GM21526 (cell line): ENCODE data around the gene FHIT.

Source experiments
- ATAC-seq: cut with Tn5 transposase; IDR thresholded peaks from one replicate; pipeline ENCODE4 v1.9.1; 2021; ENCODE audit warnings: moderate library complexity; ENCODE audit not compliant: unreplicated experiment, low FRiP score

FHIT gene

DNA sequence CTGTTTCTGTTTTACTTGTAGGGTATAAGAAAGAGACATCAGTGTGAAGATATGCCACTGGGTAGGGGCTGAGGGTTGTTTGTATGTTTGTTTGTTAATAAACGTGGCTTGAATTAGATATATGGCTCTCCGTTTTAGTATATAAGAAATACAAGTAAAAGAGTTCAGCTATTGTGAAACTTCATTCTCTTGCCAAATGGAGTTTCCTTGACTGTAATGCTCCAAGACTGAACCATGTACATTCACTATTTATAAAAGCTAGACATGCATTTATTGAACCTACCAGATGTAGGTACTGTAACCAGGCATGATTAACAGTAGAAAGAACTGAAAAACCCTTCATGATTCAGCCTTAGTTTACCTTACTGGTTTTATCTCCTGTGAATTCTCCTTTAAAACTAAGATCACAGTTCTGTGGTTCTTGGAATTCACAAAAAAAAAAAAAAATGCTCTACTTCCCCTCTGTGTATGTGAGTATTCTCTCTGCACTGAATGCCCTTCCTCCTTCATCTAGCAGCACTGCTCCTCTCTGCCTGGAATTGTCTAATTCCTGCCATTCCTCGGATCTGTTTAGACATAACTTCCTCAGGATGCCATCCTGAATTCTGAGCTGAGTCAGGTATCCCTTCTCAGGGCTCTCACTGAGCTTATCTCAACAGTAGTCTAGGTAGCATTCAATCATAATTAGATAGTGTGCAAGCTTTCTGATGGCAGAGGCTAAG, 504.4 kb downstream of the FHIT start:
- ATAC-seq, result no peak

DNA sequence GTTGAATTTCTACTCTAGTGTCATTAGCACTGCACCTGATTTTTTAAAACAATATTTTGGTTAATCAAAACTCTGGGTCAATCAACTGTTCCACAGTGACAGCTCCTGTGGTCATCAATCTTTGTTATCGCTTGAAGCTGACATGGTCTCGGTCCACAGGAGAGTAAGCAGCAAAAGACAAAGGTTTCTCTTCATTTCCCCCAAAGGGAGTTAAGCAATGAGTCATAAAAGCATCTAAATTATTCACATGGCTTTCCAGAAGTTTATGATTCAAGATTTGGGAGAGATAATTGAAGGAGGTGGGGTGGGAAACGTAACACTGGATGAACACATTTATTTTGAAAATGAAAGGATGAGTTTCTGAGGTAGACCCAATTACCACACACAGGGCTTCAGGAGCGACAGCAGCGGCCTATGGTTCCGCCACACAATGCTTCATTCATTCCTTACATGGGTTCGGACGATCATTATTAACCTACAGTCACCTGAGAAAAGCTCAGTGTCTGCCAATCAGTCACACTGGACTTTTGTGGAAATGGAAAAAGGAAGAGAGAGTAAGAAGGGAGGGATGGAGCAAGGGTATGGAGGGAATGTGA, 505.1 kb downstream of the FHIT start:
- no peak for ATAC-seq

DNA sequence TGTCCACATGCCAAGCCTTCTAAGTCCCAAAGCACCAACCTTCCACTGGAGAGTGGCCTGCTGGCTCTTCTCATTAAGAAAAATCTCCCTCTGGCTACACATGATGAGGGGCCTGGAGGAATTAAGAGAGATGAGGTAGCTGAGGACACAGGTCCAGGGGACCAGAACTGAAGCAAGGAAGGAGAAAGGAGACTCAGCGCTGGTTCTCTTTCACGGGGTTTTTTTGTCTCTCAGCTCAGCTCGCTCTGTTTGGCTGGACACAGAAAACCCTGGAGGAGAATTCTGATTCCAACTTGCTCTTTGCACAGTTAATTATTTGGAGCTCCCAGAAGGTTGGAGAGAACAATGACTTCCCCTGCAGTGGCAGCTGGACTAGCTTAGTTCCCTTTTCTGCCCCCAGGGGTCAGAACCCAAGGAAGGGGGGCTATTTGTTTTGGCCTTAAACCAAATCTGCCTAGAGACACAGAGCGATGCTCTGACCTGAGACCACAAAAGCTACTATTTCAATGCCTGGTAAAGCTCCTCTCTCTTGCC, 507.6 kb downstream of the FHIT start:
- ATAC-seq, result no peak

DNA sequence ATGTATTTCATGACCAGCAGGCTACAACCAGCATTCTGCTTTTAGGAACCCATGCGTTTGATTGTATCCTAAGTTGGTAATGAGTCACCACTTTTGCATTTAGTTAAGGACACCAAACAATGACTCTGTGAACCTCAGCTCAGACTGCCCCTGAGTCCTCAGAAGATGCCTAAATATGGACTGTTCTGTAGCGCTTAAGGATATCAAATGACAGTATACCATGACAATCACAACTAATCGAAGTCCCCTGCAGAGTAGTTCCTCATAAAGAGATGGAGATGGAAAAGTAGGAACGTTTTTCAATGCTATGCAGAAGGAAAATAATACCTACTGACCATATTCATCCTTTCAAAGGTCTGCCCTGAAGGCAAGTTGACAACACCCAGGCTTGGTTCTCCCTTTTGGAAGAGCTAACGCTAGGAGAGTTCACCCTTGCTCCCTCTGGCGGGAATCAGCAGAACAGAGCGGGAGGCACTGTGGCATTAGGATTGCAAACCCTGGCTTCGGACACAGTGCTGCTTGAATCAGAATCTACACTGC, 508.6 kb downstream of the FHIT start:
- no peak for ATAC-seq

DNA sequence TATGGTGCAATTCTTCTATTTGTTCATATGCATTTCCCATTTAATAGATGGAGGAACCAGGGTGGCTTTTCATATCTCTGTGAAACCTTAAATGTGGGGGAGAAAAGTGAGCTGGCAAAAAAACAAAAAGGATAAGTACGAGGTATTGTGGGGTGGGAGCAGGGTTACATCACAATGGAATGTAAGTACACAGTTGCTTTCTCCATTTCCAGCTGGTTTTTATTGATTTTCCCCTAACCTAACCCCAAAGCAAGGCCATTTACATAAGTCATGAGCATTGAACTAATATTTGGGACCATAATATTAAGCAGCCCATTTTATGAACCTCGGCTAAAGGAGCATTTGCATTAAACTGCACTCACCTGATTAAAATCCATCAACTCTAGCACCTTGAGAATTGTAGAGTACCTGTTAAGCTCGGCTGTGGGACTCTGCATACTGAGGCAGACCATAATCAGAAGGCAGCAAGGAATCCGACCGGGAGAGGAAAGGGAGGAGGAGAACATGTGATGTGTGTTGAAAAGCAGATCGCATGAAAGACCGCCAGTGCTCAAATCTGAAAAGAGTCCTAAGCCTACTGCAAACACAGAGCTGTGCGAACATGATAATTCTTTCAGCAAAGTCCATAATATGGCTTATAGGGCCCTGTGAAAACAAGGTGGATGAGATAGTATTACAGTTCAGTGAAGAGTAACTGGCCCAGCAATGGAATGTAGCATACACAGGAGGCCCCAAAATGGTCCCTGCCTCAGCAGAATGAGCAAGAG, 513.4 kb downstream of the FHIT start:
- ATAC-seq, result no peak

DNA sequence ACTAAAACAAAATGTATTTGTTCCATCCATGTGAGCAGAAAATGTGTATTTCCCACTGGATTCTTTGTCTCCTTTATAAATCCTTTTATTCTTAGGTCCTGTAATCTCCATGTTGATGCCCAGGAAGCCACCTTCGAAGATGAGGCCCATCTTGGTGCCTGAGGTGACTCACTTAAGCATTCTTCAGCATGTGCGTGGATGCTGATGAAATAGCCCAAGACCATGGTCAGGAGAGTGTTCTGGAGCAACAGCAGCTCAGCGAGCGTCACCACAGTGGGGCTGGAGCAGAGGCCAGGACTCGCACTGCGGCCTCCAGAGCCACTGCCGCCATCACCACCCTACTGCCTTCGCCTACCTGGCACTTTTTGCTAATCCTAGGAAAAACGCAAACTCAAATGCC, 520.9 kb downstream of the FHIT start:
- no peak for ATAC-seq

DNA sequence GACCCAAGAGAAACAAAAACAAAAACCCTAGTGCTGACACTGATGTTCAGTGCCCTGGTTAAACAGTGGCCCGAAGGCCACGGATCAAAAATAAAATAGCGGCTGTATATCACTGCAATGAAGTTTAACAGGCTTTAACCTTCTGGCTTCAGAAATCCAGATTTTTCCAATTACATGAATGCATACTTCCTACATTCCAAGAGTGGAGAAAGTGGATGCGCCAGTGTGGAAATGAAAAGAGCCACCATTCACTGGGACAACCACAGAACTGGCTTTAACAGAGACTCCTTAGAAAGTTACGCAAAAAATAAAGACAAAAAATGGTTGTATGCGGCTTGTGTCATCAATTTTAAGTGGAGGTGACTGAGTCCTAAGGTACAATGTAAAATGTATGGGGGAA, 522.2 kb downstream of the FHIT start:
- no peak for ATAC-seq

DNA sequence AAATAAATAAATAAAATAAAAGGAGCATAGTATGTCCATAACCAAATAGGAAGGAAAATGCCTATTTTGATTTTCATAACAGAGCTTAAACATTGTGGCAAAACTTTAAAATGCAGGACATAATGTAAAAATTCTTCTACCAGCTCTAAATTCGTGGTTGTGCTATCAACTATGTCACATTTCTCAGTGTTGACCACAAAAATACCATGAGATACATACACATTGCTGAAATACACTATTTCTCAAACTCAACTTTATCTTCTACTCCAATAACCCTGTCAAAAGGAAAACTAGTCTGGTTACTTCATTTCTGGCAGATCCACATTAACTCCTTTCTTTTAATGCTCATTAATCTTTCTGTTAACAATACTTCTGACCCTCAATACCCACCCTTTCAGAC, 523.2 kb downstream of the FHIT start:
- ATAC-seq, result no peak

DNA sequence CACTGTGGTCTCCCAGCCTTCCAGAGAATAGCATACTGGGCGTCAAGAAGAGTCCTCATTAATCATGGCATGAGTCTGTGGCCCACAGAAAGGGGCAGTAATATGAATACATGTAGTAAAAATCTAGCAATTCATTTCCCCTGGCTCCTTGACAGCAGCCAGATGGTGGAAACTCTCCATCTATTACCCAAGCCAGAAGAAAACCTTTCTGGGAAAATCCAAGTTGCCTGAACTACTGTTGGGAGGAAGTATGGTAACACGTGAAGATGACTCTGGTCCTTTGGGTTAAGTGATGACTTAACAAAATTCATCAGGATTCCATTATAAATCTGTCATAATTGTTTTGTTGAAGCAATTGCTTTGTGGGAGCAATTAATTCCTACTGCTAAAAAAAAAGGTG, 530.5 kb downstream of the FHIT start:
- ATAC-seq, result no peak

DNA sequence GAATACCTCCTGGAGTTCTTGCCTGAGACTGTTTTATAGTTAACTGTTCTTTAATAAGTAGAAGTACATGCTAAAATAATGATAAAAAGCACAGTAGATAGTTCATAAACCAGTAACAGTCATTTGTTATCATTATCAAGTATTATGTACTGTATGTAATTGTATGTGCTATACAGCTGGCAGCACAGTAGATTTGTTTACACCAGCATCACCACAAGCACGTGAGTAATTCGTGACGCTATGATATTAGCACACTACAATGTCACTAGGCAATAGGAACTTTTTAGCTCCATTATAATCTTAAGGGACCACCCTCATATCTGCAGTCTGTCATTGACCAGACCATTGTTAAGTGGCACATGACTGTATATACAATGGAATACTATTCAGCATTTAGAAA, 534.7 kb downstream of the FHIT start:
- no peak for ATAC-seq

DNA sequence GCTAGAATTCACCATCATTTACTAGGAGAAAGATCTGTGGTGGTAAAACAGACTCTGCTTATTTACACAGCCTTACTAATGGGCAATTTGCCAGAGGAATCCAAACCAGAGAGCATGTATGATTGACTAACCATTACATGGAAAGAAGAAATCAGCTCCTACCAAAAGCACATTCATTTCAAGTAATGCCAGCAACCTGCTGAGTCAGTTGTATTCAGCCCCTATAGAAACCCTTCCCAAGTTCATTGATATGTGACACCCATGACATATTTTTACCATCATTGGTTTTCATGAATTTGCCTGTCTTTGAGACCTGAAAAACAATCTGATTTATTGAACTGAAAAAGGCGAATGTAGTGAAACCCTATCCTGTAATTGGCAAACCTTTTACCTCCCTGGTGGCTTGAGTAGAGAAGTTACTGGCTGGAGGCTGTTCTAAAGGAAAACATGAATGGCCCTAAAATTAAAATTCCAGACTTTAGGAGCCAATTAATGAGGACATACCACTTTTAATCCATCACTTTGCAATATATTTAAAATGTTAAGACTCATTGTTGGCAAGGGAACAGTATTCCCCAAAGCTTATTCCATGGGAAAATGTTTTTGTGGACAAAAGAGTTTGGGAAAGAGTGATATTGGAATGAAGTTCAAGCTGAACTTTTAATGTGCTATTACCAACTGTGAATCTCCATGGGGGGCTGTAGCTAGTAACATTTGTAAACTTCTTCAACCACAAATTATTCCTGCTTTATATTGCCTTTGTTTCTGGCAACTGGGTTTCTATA, 542.9 kb downstream of the FHIT start:
- ATAC-seq, result no peak

DNA sequence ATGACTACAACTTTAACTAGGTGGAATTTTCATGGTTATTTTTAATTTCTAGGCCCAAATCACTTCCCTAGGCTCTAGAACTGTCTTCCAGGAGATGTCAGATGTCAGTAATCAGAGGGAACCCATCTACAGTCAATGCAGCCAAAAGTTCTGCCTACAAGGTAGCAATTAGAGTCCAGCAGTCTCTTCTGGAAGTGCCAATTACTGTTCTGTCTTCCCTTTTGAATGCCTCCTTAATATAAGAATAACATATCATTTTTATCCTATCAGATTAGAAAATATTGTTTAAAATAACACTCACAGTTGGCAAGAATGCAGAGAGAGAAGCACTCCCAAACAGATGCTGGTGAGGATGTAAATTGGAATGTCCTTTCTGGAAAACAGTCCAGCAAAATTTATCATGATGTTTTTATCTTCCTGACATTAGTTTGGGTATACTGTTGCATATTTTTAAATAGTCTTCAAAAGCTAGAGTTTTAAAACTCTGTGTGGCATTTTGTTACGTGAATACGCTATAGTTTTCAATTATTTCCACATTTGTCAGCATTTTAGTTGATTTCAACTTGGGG, 543.7 kb downstream of the FHIT start:
- no peak for ATAC-seq

DNA sequence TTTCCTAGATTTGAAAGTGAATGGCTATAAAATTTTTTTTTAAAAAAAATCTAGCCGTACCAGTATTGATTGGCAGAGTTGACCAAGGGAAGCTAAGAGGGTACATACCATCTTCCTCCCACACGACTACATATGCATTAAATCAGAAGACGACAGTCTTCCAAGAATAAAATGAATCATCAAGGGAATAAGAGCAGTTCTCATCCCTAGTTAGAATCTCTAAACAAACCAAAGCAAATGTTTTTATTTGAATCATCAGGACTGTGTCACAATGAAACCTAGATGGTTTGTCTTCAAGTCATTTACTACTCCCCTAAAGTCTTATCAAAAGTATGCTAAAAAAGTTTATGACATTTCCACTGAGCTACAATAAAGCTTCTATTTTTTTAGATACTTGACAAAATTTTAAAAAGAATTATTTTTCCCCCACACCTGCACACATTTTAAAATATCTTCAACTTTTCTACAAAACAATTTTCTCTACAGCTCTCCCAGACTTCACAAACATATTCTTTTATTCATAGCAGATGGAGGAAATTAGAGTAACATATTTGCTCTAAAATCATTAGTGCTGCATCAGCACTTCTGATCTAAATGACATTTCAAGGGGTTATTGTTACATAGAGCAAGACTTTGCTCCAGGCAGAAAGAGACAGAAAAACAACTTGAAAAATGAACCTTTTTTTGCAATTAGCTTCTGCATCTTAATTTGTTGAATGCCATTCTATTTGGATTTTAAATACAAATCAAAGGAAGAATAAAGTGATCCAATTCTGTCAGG, 547.1 kb downstream of the FHIT start:
- ATAC-seq, result no peak

DNA sequence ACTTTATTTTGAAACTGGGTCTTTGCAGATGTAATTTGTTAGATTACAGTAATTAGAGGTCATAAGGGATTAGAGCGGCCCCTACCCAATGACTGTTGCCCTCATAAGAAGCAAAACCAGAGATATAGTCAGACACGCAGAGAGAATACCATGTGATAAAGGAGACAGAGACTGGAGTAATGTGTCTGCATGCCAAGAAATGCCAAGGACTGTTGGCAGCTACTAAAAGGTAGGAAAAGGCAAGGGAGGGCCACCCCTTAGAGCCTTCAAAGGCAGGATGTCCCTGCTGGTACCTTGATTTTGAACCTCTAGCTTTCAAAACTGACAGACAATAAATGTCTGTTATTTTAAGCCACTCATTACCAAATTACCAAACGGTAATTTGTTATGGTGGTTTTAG, 548.2 kb downstream of the FHIT start:
- no peak for ATAC-seq

DNA sequence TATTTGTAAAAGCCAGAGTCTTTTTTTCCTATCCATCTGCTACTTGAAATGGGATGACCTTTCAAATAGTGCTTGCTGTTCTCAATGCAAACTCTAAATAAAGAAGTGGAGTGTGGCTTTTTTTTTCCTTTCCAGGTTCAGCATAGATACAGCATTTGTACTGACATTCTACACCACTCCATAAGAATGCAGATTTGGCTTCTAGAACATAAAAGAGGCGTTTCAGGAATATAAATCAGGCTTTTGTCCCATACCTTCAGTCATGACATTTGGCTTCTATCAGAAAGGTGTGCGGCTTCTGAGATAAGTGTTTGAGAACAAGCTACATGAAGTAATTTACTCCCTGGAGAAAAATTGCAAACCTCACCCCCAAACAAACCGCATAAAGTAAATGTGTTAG, 553.1 kb downstream of the FHIT start:
- no peak for ATAC-seq

DNA sequence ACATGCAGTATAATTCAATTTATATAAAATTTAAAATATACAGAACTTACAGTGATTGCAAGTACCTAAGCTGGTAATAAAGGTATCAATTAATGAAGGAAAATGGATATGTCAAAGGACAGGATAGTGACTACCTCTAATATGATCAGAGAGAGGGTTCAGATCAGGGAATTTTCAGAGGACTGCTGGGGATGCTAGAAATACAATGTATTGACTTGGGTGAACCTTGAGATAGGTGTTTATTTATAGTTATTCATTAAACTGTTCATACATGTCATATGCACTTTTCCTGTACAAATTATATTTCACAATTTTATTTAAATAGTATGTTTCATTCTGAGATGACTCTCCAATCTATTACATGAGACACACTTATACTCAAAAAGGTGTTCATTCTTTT, 554.1 kb downstream of the FHIT start:
- no peak for ATAC-seq

DNA sequence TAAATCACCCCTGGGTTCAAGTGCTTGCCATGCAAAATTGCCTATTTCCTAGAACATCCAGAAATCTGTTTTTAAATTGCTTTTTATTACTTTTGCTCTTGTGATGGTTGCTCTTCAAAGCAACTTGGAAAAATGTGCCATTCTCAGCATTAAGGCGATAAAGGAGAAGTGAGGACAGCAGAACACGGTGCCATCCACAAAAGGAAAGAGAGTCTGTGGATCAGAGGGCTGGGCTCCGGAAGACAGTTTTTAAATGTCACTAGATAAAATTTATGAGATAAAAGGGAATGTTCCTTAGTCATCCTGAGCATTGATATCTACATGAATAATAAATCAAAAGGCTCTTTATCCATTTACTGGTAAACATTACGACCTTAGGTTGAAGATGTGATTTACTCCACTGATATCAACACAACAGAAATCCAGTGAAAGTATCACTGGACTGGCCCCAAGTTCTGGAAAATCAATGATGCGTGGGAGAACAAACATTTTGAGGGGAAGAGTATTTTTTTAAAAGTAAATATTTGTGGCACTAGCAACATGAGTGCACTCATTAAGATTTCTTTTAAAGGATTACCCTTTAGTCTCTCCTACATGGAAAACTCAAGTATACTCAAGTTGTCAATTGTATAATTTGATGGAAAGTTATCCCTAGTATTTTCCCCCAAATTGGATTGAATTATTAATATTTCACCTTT, 554.7 kb downstream of the FHIT start:
- ATAC-seq, result no peak

DNA sequence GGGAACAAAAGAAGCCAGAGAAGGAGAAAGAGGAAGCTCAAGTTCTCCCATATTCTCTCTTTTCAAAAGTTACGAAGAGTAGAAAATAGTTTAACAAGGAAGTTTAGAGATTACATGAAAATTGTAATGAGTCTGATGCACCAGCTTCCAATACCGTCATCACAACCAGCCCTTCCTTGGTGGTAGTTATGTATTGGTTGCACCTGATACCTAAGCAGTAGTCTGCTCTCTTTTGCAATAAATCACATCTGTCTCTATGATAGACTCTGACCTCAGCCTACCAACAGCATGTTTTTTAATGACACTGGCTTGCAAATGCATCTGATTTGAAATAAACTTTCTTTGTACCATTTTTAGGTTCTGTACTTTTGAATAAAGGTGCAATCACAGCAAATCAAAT, 575.8 kb downstream of the FHIT start:
- ATAC-seq, result no peak

DNA sequence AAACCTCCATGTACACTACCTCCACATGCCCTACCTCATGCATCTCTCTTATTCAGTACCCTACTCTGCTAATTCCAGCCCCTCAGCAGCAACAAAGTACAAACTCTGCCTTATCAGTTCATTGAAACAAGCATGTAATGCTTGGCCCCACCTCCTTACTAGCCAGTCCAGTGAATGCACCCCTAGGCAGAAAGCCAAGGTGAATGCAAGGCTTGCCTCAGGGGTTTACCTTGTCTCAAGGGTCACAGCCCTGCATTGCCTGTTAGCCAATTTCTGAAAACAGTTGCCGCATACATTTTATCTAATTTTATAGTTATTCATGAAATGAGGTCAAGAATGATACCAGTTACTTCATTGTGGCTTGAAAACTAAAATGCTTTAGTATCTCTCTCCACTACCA, 576.4 kb downstream of the FHIT start:
- ATAC-seq, result no peak
